Stimulated activated CD4-positive, alpha-beta T cell treated with anti-CD3 and anti-CD28 coated beads, Interleukin-4, amount 100 ng/mL, for 48 hours (primary cell): ENCODE data around the gene GPBP1.

Experiments
- DNase-seq, 2 donors: peaks; one replicate each; pipeline ENCODE4 v3.0.0-alpha.2; 2020; ENCODE audit warnings: low read depth in 2 of 2

GPBP1 gene

GRCh38 chr5:57209316-57210040 lies 35.6 kb downstream of the GPBP1 start:
- no peak for DNase-seq

DNA sequence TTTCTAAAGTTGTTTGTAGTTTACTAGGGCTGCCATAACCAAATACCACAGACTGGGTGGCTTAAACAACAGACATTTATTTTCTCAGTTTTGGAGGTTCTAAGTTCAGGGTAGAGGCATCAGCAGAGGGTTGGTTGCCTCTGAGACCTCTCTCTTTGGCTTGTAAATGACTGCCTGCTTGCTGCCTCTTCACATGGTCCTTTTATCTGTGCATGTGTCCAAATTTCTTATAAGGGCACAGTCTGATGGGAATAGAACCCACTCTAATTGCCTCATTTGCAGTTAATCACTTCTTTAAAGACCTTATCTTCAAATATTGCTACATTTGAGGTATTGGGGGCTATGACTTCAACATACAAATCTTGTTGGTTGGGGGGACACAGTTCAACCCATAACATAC lies 36.8 kb downstream of the GPBP1 start:
- no peak for DNase-seq

- no peak for DNase-seq
Observed at GRCh38 chr5:57211039-57211438, 37.2 kb downstream of the GPBP1 start.

GRCh38 chr5:57215629-57216195 lies 41.9 kb downstream of the GPBP1 start:
- no peak for DNase-seq

- DNase-seq: no peak
Observed at GRCh38 chr5:57216714-57217113, 42.9 kb downstream of the GPBP1 start.

DNA sequence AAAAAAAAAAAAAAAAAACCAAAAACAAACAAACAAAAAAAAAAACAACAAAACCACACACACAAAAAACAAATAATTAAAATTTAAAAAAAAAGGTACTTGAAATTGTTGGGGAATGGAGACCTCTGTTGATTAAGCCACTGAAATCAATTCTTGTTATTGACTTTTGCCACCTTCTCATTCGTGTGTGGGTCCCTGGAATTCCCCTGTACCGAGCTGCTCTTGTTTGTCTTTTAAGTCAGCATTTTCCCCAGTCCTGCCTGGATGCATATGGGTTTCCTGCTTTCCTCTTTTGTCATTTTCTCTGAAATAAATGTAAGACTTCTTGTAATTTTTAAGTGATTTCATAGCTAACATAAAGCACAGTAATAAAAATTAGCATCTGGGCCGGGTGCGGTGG lies 45.5 kb downstream of the GPBP1 start:
- no peak for DNase-seq

GRCh38 chr5:57221049-57221568 lies 47.2 kb downstream of the GPBP1 start:
- no peak for DNase-seq

DNA sequence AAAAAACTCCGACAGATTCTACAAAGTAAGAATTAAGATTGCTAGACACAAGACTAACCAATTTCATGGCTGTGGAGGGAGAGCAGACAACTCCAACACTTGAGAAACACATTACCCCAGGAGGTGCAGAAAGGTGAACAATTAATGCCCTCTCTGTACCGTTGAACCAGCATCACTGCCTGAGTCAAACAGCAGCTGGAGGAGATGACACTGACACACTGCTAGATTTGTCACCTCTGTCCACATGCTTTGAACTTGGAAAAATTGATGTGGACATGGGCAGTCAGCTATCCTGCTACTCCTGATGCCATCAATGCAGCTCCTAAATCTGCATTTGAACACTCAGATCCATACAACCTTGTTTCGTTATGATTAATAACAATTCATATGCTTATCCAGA lies 51.7 kb downstream of the GPBP1 start:
- no peak for DNase-seq

- no peak for DNase-seq
Observed at GRCh38 chr5:57229313-57229712, 55.5 kb downstream of the GPBP1 start.

DNA sequence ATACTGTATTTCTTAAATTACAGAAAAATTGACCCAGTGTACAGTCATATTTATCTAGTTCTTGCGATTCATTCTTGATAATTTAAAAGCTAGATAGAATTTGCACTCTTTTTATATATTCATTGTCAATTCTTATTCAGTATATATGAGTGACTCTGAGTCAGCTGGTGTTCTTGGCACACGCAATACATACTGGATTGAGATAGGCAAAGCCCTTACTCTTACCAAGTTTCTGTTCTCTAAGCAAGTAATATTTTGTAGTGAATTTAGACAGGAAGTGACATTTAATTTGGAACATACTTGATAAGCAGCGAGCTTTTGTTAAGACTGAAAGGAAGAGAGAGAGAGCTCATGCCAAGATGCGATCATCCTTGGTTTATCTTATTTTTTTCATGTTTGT lies 57.7 kb downstream of the GPBP1 start:
- no peak for DNase-seq

- no peak for DNase-seq
Observed at GRCh38 chr5:57232293-57233033, 58.6 kb downstream of the GPBP1 start.

DNA sequence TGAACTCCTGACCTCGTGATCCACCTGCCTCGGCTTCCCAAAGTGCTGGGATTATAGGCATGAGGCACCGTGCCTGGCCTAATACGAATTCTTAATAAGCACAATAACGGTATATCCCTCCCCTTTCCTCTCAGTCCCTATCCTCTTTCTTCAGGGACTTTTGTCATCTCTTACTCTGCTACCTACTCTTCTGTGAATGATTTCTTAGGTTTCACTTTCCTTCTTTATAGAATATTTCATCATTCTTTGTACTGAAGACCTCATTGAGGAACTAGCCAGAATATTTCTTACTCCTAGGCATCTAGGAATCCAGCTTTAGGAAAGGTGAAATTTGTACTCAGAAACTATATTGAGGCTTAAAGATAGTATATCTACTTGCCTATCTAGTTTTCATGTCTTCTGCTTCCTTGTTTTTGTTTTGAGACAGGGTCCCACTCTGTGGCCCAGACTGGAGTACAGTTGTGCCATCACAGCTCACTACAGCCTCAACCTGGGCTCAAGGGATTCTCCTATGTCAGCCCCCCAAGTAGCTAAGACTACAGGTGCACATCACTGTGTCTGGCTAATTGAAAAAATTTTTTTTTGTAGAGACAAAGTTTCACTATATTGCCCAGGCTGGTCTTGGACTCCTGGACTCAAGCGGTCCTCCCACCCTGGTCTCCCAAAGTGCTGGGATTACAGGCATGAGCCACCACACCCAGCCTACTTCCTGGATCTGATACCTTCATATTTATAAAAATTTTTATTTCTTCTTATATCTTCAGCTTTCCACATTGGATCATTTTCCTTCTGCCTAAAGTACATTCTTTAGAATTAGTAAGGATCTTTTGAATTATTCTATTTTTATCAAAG lies 69.7 kb downstream of the GPBP1 start:
- no peak for DNase-seq

- DNase-seq: no peak
Observed at GRCh38 chr5:57244331-57244730, 70.5 kb downstream of the GPBP1 start.

- DNase-seq: no peak
Observed at GRCh38 chr5:57246426-57246825, 72.6 kb downstream of the GPBP1 start.

- DNase-seq: no peak
Observed at GRCh38 chr5:57247765-57248164, 73.9 kb downstream of the GPBP1 start.

DNA sequence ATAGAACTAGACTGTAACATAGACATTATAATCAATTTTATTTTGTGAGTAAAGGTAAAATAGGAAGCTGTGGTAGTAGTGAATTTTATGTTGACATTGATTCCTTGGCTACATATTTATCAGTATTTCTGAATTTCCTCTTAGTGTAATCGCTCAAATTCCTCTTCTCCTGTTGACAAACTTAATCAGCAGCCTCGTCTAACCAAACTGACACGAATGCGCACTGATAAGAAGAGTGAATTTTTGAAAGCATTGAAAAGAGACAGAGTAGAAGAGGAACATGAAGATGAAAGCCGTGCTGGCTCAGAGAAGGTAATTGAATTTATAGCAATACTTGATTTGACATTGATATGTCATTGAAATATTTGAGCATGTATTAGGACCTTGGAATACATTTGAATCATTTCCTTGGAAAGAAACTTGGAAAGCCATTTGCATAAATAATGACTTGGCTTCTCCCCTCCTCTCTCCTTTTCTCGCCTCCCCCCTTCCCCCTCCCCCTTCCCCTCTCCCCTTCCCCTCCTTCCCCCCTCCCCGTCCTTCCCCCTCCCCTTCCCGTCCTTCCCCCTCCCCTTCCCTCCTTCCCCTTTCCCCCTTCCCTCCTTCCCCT lies 75.5 kb downstream of the GPBP1 start:
- DNase-seq: no peak

- DNase-seq: no peak
Observed at GRCh38 chr5:57258052-57258451, 84.2 kb downstream of the GPBP1 start.

- DNase-seq: no peak
Observed at GRCh38 chr5:57258943-57259342, 85.1 kb downstream of the GPBP1 start.

DNA sequence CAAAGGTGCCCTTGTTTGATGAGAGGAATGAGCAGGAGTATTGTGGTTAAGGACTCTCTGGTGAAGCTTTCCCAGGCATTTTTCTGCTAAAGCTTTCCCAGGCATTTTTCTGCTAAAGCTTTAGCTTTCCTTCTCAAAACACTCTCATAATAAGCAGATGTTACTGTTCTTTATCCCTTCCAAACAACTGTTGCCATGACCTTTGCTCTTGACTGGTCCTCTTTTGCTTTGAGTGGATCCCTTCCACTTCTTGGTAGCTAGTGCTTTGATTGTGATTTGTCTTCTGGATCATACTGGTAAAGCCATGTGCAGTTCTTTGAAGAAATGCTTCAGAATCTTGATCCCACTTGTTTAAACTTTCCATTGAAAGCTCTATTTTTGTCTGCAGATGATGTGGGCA lies 85.8 kb downstream of the GPBP1 start:
- DNase-seq: no peak

GRCh38 chr5:57262541-57262940 lies 88.7 kb downstream of the GPBP1 start:
- no peak for DNase-seq

DNA sequence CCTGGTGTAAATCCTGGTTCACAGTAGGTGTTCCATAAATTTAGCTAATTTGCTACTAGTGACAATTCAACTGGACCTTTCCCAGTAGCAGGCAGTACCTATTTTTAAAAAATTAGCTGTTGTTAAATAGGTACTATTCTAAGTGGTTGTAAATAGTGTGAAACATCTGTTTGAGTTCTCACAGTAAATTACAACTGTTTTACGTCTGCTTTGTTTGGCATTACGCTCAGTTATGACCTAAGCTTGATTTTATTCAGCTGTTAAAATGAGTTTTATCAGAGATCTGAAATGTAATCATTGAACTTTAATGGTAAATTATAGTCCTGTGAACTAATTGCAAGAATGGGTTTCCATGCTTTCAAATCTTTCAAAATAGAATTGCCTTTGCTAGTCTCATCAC lies 93.9 kb downstream of the GPBP1 start:
- DNase-seq: no peak

GRCh38 chr5:57276353-57276752 lies 102.5 kb downstream of the GPBP1 start:
- DNase-seq: no peak
